ENCODE measurements around the gene SDHB.
"Not testable (repeated sequence)": the region's sequence is repeated elsewhere in the genome, so short reads cannot be mapped to it uniquely, and the experiment has no call there.

The SDHB gene

GRCh38 chr1:17071794-17072193, 18.0 kb upstream of the SDHB start:
- no peak for DNase-seq

- DNase-seq, result no peak
Observed at GRCh38 chr1:17070163-17070525, 16.3 kb upstream of the SDHB start.

GRCh38 chr1:17069452-17070162, 15.8 kb upstream of the SDHB start:
- no peak for DNase-seq

- no peak for DNase-seq
Observed at GRCh38 chr1:17068789-17069188, 15.0 kb upstream of the SDHB start.

- DNase-seq, result no peak
Observed at GRCh38 chr1:17067465-17068240, 13.8 kb upstream of the SDHB start.

GRCh38 chr1:17067069-17067426, 13.2 kb upstream of the SDHB start:
- no peak for DNase-seq

- no peak for DNase-seq
Observed at GRCh38 chr1:17066361-17067068, 12.7 kb upstream of the SDHB start.

GRCh38 chr1:17065666-17066065, 11.8 kb upstream of the SDHB start:
- DNase-seq, result no peak

- not testable (repeated sequence) for DNase-seq
Observed at GRCh38 chr1:17062751-17063150, 8.9 kb upstream of the SDHB start.

GRCh38 chr1:17061892-17062291, 8.1 kb upstream of the SDHB start:
- DNase-seq, result no peak

- DNase-seq, result no peak
Observed at GRCh38 chr1:17061486-17061885, 7.7 kb upstream of the SDHB start.

GRCh38 chr1:17060306-17060749, 6.5 kb upstream of the SDHB start:
- DNase-seq, result no peak

- DNase-seq, result no peak
Observed at GRCh38 chr1:17059391-17060305, 5.8 kb upstream of the SDHB start.

GRCh38 chr1:17056551-17056950, 2.7 kb upstream of the SDHB start:
- no peak for DNase-seq

GRCh38 chr1:17055801-17056200, 2.0 kb upstream of the SDHB start:
- no peak for DNase-seq

GRCh38 chr1:17053086-17053684, 647 bp downstream of the SDHB start:
- no peak for DNase-seq

GRCh38 chr1:17052641-17053040, 1.2 kb downstream of the SDHB start:
- no peak for DNase-seq

- no peak for DNase-seq
Observed at GRCh38 chr1:17052038-17052437, 1.8 kb downstream of the SDHB start.

GRCh38 chr1:17047924-17048323, 5.9 kb downstream of the SDHB start:
- DNase-seq, result no peak

- DNase-seq, result no peak
Observed at GRCh38 chr1:17046334-17046657, 7.5 kb downstream of the SDHB start.

- no peak for DNase-seq
Observed at GRCh38 chr1:17045634-17046333, 8.0 kb downstream of the SDHB start.

- DNase-seq, result no peak
Observed at GRCh38 chr1:17045150-17045549, 8.7 kb downstream of the SDHB start.

Data from activated CD4-positive, alpha-beta T cell treated with anti-CD3 and anti-CD28 coated beads for 1 hour (primary cell).